ENCODE data around the gene KRT8.
"Not testable (repeated sequence)": the region's sequence is repeated elsewhere in the genome, so short reads cannot be mapped to it uniquely, and the experiment has no call there.

The KRT8 gene

DNA sequence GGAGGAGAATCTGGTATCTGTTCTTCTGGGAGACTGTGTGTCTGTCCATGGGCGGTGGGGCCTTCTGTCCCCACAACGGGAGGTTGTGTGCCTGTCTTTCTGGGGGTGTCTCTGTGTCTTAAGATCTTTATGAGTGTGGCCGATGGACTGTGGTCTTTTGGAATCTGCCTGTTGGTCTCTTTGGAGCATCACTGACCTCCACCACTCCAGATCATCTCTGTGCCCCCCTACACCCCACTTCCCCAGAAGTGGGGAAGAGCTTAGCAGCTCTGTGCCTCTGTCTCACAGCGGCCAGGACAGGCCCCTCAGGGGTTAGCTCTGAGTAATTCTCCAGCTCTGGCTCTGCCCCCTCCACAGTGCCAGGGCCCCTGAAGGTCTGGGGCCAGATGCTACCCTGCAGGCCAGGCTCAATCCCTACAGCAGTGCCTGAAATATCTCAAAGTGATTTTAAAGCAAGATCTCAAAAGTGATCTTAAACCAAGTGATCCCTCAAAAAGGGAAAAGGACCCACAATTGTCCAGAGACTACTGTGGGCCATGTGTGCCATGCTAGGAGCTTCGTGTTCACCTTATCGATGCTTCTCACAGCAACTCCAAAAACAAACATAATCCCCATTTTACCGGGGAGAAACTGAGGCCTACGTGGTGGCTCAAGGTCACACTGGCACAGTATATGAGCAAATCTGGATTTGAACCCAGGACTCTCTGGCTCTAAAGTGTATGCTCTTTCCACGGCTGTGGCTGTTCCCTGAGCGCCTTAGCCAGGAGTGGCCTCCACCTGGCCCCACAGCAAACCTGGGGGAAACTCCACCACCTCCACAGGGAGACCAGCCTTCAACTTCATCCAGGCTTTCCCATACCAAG lies 30.1 kb downstream of the KRT8 start:
- DNase-seq (ENCODE audit: low read depth, low spot score) = no peak

DNA sequence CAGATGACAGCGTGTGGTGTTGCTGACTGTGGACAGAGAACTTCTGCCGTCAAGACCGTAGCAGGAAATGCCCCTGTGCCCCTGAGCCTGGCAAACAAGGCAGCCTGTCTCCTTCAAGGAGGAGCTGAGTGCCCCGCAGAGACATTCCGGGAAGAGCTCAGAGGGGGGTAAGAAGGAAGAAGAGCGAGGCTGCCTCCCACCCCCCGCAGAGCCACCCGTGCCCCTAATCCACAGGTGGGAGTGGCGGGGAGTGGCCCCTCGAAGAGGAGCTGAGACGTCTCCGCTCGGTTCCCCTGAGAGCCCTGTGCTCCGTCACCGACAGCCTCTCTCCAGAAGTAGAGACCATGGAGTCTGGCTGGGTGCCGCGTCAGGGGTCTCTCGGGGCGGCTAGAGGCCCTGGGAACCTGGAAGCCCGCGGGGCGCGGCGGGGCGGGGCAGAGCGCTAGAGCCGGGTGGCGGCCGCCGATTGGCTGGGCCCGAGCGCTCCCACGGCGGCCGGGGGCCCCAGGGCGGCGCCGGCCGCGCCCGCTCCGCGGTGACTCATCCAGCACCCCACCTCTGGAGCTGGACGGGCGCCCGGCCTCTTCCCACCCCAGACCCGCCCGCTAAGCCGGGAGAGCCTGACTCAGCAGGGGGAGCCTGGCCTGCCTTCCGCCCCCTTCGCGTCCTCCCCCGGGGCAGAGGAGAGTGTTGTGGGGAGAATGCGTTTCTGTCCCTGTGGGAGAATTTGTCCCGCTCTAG lies 30.9 kb downstream of the KRT8 start:
- no peak for DNase-seq (ENCODE audit: low read depth, low spot score)

DNA sequence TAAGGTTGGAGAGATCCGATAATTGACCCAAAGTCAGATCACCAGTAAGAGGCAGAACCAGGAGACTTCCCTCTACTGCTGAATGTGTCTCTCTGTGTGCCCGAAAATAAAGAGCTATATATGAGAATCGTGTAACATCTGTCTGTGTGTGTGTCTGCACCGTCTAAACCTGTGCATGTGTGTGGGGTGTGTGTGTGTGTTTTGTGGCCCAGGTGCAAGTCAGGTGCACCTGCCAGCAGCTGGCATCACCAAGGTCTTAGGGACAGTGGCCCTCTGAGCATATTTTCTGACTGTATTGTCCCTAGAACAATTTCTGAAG lies 31.4 kb downstream of the KRT8 start:
- no peak for DNase-seq (ENCODE audit: low read depth, low spot score)

DNA sequence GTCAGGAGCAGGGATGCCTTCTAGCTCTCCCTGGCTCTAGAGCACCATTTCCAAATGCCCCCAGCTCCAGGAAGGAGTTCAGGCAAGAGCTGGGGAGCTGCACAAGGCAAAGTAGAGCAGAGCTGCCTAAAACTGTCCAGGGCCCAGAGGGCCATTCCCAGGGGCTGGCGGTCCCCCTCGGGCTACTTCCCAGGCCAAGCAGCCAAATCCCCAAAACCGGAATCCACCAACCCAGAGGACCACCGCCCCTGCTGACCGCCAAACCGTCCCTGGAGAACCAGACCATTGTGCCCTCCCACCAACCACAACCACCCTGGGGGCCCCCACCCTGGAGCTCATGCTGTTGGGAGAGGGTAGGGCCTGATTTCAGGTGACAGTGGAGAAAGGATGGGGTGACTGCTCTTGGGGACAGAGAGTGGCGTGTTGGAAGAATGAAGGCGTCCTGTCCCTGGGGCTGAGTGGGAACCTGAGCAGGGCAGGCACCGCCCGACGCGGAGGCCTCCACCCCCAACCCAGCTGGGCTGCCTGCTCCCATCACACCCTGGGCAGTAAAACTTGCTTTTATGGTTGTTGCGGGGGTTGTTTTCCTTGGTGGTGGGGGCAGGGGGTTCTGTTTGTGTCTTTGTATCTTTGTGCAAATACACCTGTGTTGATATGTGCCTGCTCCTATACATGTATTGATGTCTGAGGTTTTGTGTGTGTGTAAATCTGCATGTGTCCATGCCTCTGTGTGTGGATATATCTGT lies 32.1 kb downstream of the KRT8 start:
- DNase-seq (ENCODE audit: low read depth, low spot score) = no peak

DNA sequence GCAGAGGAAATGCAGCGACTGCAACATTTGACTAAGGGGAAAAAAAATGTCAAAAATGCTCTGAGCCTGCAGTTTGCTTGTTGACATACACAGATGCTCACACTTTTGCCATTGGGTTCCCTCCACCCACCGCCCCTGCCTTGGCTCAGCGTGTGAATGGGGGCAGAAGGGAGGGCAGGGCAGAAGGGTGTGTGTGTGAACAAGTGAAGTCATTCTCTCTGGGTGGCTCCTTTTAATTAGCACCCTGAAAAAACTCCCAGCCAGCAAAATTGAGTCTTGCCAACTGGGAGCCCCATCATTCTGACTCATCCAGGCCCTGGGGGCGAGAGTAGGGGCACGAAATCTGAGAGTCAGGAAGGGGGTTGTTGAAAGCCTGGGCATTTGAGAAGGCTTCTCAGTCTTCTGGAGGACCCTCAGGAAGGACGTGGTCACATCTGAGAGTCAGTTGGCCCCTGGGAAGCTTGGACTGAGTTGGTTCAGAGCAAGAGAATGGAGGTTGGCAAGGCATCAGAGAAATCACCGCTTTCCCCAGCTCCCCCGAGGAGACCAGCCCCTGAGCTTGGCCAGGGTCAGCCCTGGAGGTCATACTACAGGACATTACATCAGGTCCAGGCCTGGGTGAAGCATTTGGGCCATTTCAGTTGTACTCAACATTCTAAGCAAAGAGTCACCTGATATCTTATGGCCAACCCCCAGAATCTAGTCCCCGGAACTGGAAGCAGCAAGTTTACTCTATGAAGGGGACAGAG lies 33.4 kb downstream of the KRT8 start:
- DNase-seq (ENCODE audit: low read depth, low spot score) = no peak

DNA sequence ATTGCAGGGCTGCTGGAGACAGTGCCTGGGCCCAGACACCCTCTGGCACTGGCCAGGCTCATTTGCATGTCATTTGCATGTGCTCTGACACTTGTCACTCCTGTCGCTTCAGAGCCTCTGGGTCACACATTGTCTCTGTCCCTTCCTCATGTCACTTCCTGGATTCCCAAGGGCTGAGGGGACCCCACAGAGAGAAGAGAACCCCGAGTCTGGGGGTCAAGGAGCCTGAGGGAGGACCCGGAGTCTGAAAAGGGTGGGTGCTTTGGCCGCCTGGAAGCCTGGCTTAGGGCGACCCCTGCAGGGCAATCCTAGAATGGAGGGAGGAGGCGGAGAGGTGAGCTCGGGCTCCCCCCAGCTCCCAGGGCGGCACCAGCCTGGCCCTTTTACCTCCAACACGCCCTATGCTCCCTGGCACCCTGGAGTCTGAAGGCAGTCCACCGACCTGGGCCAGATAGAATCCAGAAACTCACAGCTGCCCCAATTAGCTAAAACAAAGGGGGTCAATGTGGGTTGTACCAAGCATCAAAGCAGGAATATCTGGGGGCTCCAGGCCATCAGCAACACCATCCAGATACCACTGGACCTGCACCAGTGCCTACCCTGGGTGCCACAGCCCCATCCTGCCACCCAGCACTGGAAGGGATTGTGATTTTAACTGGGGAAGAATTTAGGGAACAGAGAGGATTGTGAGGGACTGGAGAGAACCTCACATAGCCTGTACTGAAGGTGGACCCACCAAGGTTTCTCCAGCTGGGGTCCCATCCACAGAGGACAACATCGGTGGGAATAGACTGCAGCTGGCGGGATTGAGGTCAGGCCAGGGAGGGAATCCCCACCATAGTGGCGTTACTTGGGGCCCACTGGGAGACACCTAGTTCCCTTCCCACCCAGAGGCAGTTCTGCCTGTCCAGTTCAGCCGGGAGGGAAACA lies 34.2 kb downstream of the KRT8 start:
- no peak for DNase-seq (ENCODE audit: low read depth, low spot score)

DNA sequence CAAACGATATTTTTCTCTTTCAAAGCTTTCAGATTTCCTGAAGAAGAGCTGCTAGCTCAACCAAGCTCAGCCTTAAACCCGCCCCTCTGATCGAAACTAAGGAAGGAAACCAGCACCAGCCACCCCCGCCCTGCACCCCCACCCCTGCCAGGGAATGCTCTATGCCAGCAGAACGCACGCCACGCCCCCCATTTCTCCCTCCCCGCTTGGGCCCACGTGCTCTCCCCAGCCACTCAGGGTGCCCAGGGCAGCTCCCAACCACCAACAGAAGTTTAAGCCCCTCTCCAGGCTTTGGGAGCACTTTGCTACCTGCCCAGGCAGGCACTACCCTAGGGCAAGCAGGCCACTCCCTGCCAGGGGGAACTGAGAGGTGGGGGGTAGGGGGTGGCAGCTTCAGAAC lies 37.2 kb downstream of the KRT8 start:
- no peak for DNase-seq (ENCODE audit: low read depth, low spot score)

DNA sequence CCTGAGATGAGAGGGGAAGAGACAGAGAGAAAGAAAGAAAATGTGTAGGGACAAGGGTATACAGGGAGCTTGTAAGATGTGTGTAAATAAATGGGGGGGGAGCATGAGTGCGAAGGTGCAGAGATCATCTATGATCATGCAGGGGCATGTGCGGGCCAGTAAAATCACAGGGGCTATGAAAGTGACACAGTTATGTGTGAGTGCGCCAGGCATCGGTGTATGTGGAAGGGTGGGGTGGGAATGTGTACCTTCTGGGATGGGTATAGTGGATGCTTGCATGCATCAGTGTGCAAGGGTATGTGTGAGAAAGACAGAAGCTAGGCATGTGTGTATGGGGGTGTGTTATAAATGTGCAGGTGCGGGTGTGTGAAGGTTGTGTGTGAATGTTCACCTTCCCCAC lies 37.7 kb downstream of the KRT8 start:
- no peak for DNase-seq (ENCODE audit: low read depth, low spot score)

DNA sequence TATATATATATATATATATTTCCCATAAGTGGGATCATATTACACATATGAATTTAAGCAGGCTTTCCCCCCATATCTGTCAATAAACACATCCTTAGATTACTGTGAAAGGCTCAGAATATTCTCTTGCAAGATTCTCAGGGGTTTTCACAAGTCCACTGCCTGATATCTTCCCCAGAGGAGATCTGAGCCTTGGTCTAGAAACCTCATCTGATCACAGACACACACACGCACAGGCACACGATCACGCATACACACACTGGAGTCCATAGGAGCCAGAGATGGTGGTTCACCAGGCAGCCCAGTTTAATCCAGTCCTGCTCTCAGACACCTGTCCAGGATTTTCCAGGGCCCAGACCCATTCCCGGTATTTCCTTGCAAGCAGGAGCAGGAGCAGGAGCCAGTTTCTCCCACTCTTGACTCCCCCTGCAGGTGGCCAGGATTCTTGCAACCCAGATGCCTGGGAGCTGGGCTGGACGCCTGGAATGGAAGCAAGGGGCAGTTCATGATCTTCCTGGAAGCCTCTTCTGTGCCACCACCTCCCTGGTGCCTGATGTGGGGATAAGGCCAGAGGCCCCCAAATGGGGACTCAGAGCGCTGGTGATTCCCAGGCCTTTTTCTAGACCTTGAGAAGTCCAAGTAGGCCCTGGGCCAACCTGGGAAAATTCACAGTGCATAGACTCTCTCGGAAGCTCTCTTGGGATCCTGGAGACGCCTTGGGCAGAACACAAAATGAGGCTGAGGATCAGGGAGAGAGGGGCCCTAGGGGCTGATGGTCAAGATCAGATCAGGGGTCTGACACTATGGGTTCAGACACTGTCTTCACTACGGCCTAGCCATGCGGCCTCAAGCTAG lies 39.6 kb downstream of the KRT8 start:
- no peak for DNase-seq (ENCODE audit: low read depth, low spot score)

DNA sequence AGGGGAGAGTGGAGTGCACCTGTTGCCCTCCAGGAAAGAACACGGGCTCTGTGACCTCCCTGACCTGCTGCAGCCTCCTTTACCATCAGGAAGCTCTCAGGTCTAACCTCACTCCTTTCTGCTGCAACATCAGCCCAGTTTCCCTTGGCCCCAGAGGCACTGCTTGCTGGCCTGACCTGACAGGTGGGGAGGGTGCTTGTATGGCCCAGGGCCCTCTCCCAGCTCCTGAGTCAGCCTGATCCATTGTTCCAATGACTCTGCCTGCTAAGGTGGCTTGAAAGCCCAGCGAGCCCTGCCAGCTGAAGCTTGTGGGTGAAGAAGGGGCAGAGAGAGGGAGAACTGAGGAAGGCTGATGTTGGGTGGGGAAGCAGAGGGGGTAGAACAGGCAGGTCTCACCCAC lies 42.9 kb downstream of the KRT8 start:
- DNase-seq (ENCODE audit: low read depth, low spot score) = no peak

DNA sequence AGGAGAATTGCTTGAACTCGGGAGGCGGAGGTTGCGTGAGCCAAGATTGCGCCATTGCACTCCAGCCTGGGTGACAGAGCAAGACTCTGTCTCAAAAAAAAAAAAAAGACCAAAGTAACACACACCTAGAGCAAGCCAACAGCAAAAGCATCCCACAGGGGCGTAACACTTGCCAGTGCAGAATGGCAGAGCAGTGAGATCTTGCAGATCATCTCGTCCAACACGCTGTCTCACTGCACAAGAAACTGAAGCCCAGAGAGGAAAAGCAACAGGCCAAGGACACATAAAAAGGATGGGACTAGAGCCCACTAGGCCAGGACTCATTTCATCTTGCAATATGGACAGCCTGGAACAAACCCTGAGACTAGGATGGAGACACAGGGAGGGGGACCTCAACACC lies 43.4 kb downstream of the KRT8 start:
- no peak for DNase-seq (ENCODE audit: low read depth, low spot score)

DNA sequence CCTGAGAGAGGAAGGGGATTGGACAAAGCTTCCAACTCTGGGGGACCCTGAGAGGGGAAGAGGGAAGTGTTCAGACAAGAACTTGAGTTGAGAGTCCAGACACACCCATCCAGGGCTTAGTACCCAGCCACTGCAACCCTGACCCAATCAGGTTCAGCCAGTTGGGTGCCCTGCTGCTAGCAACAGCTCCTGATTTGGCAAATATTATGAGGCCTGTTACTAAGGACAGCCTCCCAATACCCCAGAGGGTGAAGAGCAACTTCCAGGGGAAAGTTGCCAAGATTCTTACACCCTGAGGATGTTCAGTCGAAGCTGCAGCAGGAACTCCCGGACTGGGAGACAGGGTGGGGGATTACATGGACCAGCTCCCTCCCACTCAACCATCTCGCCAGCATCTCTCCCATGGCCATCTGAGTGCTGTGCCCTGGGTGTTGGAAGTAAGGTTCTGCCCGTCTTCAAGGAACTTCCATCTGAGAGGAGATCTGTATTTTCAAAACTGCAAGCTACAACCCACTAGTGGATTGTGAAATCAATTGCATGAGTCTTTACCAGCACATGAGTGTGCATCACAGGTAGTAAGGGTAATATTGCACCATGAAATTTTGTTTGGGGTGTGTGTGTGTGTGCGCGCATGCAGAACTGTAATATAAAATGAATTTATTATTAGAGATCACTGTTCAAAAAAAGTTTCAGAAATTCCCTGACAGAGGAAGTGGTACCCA lies 44.6 kb downstream of the KRT8 start:
- no peak for DNase-seq (ENCODE audit: low read depth, low spot score)

DNA sequence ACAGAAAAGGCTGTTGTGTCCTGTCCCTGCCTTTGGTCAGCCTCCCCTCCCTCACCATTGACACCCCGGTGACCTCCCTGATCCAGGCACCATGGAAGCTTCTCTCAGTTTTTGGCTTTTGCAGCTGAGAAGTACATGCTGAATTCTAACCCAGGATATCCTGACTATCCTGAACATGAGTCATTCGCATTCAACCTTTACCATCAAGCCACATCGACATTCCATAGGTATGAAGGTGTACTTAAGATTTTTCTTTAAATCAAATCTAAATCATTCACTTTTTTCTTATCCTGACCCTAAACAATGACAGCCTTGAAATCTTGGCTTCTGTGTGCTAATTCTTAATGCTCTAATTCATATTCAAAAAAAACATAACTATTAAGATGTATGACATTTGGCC lies 47.4 kb downstream of the KRT8 start:
- DNase-seq (ENCODE audit: low read depth, low spot score) = no peak

DNA sequence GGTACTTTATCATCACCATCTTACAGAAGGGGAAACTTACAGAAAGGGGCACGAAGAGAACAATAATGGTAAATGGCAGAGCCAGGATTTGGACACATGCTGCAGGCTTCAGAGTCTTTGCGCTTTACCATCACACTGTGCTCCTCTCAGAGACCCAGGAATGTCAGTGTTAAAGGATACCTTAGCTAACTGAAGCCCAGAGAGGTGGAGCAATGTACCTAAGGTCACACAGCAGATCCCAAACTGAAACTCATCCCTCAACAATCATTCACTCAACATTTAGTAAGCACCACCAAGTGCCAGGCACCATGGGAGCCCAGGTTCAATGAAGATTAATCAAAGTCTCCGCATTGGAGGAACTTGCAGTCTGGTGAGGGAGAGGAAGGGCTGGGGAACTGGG lies 48.1 kb downstream of the KRT8 start:
- no peak for DNase-seq (ENCODE audit: low read depth, low spot score)

DNA sequence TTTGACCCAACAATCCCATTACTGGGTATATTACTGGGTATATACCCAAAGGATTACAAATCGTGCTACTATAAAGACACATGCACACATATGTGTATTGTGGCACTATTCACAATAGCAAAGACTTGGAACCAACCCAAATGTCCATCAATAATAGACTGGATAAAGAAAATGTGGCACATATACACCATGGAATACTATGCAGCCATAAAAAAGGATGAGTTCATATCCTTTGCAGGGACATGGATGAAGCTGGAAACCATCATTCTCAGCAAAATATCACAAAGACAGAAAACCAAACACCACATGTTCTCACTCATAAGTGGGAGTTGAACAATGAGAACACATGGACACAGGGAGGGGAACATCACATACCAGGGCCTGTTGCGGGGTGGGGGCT lies 48.8 kb downstream of the KRT8 start:
- not testable (repeated sequence) for DNase-seq (ENCODE audit: low read depth, low spot score)

DNA sequence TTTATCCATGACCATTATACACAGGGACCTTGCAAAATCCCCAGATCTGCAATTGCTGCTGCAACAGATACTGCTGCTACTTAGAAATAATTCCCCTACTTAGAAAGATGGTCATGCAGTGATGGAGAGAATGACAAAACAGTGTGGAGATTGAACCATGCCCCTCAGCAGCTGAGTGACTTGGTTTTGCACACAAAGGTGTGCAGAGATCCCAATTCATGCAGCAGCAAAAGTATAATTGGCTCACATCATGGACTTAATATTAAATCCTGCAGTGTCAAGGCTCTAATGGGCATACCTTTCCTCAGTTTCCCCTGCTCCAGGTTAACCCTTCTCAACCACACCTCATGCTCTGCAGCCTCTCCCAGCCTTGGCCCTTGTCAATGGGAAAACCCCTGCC lies 53.1 kb downstream of the KRT8 start:
- DNase-seq (ENCODE audit: low read depth, low spot score) = no peak

DNA sequence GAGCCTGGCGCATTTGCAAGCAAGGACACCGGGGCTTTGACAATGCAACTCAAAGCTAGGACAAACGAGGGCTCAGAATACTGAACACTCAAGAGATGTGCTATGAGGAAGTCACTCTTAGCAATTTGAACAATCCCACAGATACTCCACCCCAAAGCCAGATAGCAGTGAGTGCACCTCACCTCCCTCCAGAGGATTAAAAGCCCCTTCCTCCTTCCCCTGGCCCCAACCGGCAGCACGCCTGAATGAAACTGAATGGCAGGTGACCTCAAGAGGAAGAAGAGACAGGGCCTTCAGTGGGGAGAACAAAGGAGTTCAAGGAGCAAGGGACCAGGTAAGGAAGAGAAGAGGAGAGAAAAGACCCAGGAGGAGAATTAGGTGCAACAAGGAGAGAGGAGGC lies 54.2 kb downstream of the KRT8 start:
- DNase-seq (ENCODE audit: low read depth, low spot score) = no peak

DNA sequence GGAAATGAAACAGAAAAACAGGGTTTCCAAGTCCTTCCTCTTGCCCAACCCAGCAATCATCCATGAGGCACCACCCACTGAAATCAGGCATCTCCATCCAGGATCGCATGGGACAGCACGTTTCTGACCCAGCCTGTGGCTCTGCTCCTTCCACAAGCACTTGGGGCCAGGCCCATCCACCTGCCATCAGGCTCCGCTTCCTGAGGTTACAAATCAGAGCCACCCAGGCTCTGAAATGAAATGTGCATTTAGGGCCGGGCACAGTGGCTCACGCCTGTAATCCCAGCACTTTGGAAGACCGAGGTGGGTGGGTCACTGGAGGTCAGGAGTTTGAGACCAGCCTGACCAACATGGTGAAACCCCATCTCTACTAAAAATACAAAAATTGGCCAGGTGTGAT lies 55.4 kb downstream of the KRT8 start:
- no peak for DNase-seq (ENCODE audit: low read depth, low spot score)

DNA sequence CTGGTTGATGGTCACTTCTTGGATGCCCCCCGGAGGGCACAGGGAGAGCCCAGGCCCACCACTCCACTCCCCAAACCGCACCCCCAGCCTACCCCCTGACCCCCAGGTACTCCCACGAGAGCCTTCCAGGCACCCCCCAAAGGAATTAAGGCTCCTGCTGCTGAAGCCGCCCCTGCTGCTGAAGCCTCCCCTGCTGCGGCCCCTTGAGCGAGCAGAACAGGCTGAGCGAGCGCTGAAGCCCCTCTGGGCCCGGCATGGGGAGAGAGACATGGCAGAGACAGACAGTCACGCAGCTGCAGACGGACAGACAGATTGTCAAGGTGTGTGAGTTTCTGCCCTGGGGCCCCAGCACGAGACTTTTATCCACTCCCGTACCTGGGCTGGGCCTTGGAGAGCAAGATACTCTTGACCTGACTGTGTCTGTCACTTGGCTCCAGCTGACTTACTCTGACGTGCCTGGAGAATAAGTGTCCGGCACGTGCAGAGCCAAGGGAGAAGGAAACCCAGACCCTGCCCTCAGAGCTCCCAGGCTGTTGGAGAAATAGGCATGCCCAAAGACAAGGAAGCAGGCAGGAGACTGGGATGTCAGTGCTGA lies 56.1 kb downstream of the KRT8 start, which contains the start of gene KRT78:
KRT78 (minus strand) TSS at position 334 of the 595 bp plus-strand sequence; CDS start at position 270, 64 bp downstream.
- no peak for DNase-seq (ENCODE audit: low read depth, low spot score)
